Loucy (cell line): ENCODE data around the gene MACROD2.

Source experiments
- EZH2phosphoT487 ChIP-seq: fragments of 200-600 bp; IDR thresholded peaks from 2 replicates; pipeline ENCODE4 v1.6.1; 2018; ENCODE audit warnings: antibody characterized with exemption, mild to moderate bottlenecking, moderate library complexity, borderline replicate concordance
- TF ChIP-seq, protein P1 (sequence below): fragments of 200-600 bp; sonication (generic); conservative IDR thresholded peaks from 2 replicates; pipeline ENCODE4 v1.5.1; 2014; ENCODE audit warnings: mild to moderate bottlenecking, antibody characterized with exemption, low read length

DNA sequence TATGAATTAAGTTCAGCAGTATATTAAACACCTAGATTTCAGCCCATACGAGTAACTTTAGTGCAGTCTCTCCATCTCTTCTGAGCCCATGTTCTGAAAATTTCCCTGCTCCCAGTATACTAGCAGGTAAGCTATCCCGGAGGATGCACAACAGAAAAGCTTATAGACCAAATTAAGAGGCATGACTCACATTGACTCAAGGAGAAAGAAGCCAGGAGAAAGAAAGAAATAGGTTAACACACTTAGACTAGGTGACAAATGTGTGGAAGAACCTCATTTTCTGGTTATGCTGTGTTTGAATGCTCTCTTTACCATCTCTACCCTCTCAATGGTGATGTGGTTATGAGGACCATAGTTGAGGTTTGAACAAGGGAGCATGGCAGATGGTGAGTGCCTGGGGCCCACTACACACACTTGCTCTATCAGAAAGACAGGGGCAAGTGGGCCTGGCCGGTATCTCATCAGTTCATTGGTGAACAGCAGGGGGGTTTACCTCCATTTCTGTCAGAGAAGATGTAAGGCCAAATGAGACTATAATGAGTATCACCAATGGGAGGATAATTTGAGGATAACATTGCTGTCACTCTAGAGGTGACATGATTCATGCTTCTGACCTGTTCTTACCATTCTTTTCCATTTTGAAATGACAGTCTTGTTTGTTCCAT, 1244.4 kb downstream of the MACROD2 start:
- TF ChIP-seq, protein P1, sequence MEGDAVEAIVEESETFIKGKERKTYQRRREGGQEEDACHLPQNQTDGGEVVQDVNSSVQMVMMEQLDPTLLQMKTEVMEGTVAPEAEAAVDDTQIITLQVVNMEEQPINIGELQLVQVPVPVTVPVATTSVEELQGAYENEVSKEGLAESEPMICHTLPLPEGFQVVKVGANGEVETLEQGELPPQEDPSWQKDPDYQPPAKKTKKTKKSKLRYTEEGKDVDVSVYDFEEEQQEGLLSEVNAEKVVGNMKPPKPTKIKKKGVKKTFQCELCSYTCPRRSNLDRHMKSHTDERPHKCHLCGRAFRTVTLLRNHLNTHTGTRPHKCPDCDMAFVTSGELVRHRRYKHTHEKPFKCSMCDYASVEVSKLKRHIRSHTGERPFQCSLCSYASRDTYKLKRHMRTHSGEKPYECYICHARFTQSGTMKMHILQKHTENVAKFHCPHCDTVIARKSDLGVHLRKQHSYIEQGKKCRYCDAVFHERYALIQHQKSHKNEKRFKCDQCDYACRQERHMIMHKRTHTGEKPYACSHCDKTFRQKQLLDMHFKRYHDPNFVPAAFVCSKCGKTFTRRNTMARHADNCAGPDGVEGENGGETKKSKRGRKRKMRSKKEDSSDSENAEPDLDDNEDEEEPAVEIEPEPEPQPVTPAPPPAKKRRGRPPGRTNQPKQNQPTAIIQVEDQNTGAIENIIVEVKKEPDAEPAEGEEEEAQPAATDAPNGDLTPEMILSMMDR = no peak
- no peak for TF ChIP-seq EZH2phosphoT487
